GM19328 (cell line): Measurements from ENCODE around the gene ERRFI1.

Experiments used
- ATAC-seq: cut with Tn5 transposase; IDR thresholded peaks from one replicate; pipeline ENCODE4 v1.9.1; 2021; ENCODE audit warnings: mild to moderate bottlenecking, moderate library complexity; ENCODE audit not compliant: unreplicated experiment

The ERRFI1 gene

GRCh38 chr1:8020032-8020431 is 6.1 kb downstream of the ERRFI1 start:
- ATAC-seq: no peak

GRCh38 chr1:8019229-8019620 is 6.9 kb downstream of the ERRFI1 start:
- ATAC-seq: no peak

- no peak for ATAC-seq
Observed at GRCh38 chr1:8018492-8019228, 7.4 kb downstream of the ERRFI1 start.

- ATAC-seq: no peak
Observed at GRCh38 chr1:8017495-8018197, 8.5 kb downstream of the ERRFI1 start.

- no peak for ATAC-seq
Observed at GRCh38 chr1:8016895-8017241, 9.2 kb downstream of the ERRFI1 start.

- ATAC-seq: no peak
Observed at GRCh38 chr1:8016210-8016894, 9.8 kb downstream of the ERRFI1 start.

- ATAC-seq: no peak
Observed at GRCh38 chr1:8015809-8016165, 10.3 kb downstream of the ERRFI1 start.

GRCh38 chr1:8015036-8015808 is 10.9 kb downstream of the ERRFI1 start:
- no peak for ATAC-seq

GRCh38 chr1:8014381-8014988 is 11.6 kb downstream of the ERRFI1 start:
- ATAC-seq: no peak

- no peak for ATAC-seq
Observed at GRCh38 chr1:8013800-8014199, 12.3 kb downstream of the ERRFI1 start.

GRCh38 chr1:8013399-8013798 is 12.7 kb downstream of the ERRFI1 start:
- ATAC-seq: no peak

- no peak for ATAC-seq
Observed at GRCh38 chr1:8012955-8013354, 13.2 kb downstream of the ERRFI1 start.

- ATAC-seq: no peak
Observed at GRCh38 chr1:8011923-8012858, 13.9 kb downstream of the ERRFI1 start.

- ATAC-seq: no peak
Observed at GRCh38 chr1:8011016-8011415, 15.1 kb downstream of the ERRFI1 start.

GRCh38 chr1:8010080-8010664 is 15.9 kb downstream of the ERRFI1 start:
- ATAC-seq: no peak

- no peak for ATAC-seq
Observed at GRCh38 chr1:8009043-8010002, 16.8 kb downstream of the ERRFI1 start.

- no peak for ATAC-seq
Observed at GRCh38 chr1:8006037-8006963, 19.8 kb downstream of the ERRFI1 start.
